Measurements from ENCODE around the gene HSPA12B.

DNA sequence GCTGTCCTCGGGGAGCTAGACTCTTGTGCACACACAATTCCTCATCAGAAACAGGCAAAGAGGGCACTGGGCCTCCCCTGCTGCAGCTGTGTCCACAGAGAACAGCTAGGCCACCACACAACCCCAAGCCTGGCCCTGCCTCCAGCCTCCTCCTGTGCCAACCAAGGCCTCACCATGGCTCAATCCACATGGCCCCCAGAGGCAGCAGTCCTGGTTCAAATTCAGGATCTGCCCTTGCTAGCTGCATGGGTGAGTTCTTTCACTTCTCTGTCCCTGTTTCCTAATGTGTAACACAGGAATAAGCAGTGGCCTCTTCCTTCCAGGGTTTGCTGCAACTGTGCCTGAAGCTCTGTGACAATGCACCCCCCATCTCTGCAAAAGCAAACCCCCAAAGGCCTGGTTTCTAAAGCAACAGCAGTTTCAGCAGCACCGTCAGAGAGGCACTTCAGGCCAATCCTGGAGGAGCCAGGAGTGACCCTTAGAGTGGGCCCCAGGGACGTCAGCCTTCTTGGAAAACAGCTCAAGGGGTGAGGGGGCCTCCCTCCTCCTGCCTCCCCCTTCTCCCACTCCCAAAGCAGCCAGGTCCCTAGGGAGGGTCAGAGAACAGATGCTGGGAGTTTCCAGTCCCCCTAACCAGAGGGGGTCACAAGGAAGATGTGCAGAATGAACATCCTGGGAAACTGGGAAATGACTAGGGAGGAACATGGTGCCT, 32.8 kb downstream of the HSPA12B start:
- no peak for TF ChIP-seq SP1 (IDR thresholded peaks at IDR 0.05)
- no peak for TF ChIP-seq SP1 (CRISPR knock-in tag; IDR thresholded peaks at IDR 0.05)
- TF ChIP-seq, protein P1, sequence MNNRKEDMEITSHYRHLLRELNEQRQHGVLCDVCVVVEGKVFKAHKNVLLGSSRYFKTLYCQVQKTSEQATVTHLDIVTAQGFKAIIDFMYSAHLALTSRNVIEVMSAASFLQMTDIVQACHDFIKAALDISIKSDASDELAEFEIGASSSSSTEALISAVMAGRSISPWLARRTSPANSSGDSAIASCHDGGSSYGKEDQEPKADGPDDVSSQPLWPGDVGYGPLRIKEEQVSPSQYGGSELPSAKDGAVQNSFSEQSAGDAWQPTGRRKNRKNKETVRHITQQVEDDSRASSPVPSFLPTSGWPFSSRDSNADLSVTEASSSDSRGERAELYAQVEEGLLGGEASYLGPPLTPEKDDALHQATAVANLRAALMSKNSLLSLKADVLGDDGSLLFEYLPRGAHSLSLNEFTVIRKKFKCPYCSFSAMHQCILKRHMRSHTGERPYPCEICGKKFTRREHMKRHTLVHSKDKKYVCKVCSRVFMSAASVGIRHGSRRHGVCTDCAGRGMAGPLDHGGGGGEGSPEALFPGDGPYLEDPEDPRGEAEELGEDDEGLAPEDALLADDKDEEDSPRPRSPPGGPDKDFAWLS (CRISPR knock-in tag; IDR thresholded peaks at IDR 0.05; ENCODE audit: borderline replicate concordance) = no peak
- TF ChIP-seq POLR2AphosphoS5 (IDR thresholded peaks at IDR 0.05; ENCODE audit: low read depth, low read length) = no peak
- no peak for TF ChIP-seq RFX1 (IDR thresholded peaks at IDR 0.05)
- no peak for TF ChIP-seq ZNF251 (CRISPR knock-in tag; IDR thresholded peaks at IDR 0.05)
- TF ChIP-seq, protein P2, sequence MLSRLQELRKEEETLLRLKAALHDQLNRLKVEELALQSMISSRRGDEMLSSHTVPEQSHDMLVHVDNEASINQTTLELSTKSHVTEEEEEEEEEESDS (CRISPR knock-in tag; IDR thresholded peaks at IDR 0.05; ENCODE audit: borderline replicate concordance) = no peak
- no peak for TF ChIP-seq ZNF20 (CRISPR knock-in tag; IDR thresholded peaks at IDR 0.05)
- TF ChIP-seq MAFK (conservative IDR thresholded peaks at IDR 0.05 in 1 of 2, IDR thresholded peaks at IDR 0.05 in 1 of 2; ENCODE audit: low read length in 2 of 2) = no peak

All from HepG2 (cell line).